Body of pancreas (tissue), 4 donors: ENCODE results near the gene TNS3. TPM values are rescaled to one million over a fixed set of nuclear protein-coding genes. Genes with fewer than 3 reads are reported as not detected.

Experiments used
- ATAC-seq: fragments of 150-250 bp; one replicate; pipeline ENCODE4 v1.9.1; 2016
- DNase-seq, 4 donors: peaks; one replicate each; pipeline ENCODE4 v3.0.0-alpha.2; 2019
- H3K27ac ChIP-seq, 4 donors: fragments of 200-600 bp; sonication (generic); 1 replicate in 3 of 4; 2 replicates in 1 of 4; pipeline versions ENCODE4 v1.5.1 to v1.6.1; 2016 to 2019; ENCODE audit warnings: mild to moderate bottlenecking in 1 of 4, mixed read lengths in 1 of 4, moderate library complexity in 1 of 4
- H3K27me3 ChIP-seq, 2 donors: fragments of 200-600 bp; sonication (generic); one replicate each; pipeline ENCODE4 v1.6.0; 2016; ENCODE audit warnings: mild to moderate bottlenecking in 1 of 2
- H3K36me3 ChIP-seq, 2 donors: fragments of 200-600 bp; sonication (generic); replicated peaks in 1 of 2; 2 replicates each; pipeline ENCODE4 v1.5.1; 2016; ENCODE audit warnings: low read depth in 2 of 2; ENCODE audit not compliant: insufficient read depth in 1 of 2
- H3K4me1 ChIP-seq: fragments of 200-600 bp; sonication (generic); one replicate; pipeline ENCODE4 v1.6.0; 2016
- H3K4me3 ChIP-seq, 2 donors: fragments of 200-600 bp; sonication (generic); 1 replicate in 1 of 2; 2 replicates in 1 of 2; pipeline ENCODE4 v1.5.1; 2016 to 2019
- H3K9me3 ChIP-seq, 3 donors: fragments of 200-600 bp; sonication (generic); 1 replicate in 2 of 3; 2 replicates in 1 of 3; pipeline ENCODE4 v1.5.1; 2016
- POLR2A ChIP-seq, 3 donors: fragments of 450-650 bp; IDR thresholded peaks; one replicate each; pipeline ENCODE4 v1.6.1; 2016; ENCODE audit warnings: antibody characterized with exemption in 3 of 3, mild to moderate bottlenecking in 2 of 3
- WGBS, 2 donors: methylation state at CpG; one replicate each; pipeline ENCODE4 v1.1.5; 2017; 5-methylcytosine and 5-hydroxymethylcytosine counted together
- intact Hi-C: fragments of 100-400 bp; cut with DNase I; formaldehyde crosslinking; loops from one replicate; pipeline ENCODE4 v1.15.1; 2023
- total RNA-seq, 2 donors: library from RNA; depleted of rRNA; stranded (reverse); fragments of >200 nt; gene quantifications; one replicate each; pipeline ENCODE4 v1.1.0, GENCODE V29; 2016
- TF ChIP-seq, protein P1 (sequence below), 7 experiments: fragments of 450-650 bp in 4 of 7; fragments of 200-600 bp in 3 of 7; sonication (generic) in 3 of 7; IDR thresholded peaks; one replicate each; pipeline ENCODE4 v1.5.1; 2016 to 2019; ENCODE audit warnings: antibody characterized with exemption in 7 of 7

Gene TNS3
- total RNA-seq, 2 donors from 2014 or later, result 100 to 265 TPM

DNA sequence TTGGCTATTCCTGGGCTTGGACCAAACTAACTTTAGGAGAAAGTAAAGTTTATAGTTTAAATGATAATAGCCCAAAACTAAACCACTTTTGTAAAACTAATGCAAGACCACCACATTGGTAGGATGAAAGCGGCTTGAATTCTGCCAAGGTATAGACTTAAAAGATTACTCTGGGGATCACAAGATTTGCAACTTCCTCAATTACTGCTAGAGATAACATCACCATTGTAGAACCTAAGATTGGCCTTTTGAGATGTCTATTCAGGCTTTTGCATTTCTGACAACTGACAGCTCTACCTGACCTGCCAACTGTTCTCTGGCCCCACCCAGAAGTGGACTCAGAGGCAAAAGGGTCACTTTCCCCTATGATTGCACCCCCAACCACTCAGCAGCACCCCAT is 162.4 kb downstream of the TNS3 start:
- H3K36me3 ChIP-seq, result peaks cover 6 to 37% of the 10 kb centered on the region in 2 donors

DNA sequence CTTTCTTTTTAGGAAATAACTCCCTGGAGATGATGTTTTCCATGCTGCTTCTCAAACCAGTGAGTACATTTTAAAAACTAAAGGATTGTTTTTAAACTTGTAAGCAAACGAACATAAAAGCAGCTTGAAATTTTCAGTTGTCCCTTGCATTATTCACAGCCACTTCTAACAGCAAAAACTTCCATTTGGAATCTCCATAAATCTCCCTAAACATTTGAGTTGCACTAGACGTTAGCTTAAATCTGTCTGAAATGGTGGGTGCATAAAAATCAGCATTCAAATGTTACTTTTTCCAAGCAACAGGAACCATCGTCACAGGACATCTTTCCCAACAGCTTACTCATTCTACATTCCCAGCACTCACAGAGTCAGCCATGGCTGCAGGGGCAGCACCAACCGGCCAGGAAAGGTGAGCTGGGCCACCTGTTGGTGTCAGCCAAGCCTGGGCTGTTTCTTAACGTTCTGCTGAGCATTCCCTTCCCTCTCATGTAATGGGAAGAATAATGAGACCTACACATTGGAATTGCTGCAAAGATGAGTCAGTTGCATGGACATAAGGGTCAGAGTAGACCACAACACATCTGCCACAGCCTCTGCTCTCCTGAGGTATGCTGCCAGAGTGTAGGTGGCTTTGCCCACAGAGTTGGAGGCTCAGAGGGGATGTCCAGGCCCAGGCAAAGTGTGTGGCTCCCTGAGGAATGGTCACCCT is 163.2 kb downstream of the TNS3 start:
- no peak for TF ChIP-seq POLR2A (IDR thresholded peaks at IDR 0.05)
- TF ChIP-seq, protein P1, sequence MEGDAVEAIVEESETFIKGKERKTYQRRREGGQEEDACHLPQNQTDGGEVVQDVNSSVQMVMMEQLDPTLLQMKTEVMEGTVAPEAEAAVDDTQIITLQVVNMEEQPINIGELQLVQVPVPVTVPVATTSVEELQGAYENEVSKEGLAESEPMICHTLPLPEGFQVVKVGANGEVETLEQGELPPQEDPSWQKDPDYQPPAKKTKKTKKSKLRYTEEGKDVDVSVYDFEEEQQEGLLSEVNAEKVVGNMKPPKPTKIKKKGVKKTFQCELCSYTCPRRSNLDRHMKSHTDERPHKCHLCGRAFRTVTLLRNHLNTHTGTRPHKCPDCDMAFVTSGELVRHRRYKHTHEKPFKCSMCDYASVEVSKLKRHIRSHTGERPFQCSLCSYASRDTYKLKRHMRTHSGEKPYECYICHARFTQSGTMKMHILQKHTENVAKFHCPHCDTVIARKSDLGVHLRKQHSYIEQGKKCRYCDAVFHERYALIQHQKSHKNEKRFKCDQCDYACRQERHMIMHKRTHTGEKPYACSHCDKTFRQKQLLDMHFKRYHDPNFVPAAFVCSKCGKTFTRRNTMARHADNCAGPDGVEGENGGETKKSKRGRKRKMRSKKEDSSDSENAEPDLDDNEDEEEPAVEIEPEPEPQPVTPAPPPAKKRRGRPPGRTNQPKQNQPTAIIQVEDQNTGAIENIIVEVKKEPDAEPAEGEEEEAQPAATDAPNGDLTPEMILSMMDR (IDR thresholded peaks at IDR 0.05), result no peak
- H3K27ac ChIP-seq, result no peak overlapping the region
- no peak overlapping the region for H3K4me3 ChIP-seq
- H3K9me3 ChIP-seq, result no peaks in the 10 kb centered on the region
- WGBS, 2 donors, result 54 to 59% methylated on average over 5 of the region's 5 CpGs
- peaks cover 13 to 37% of the 10 kb centered on the region in 2 donors for H3K36me3 ChIP-seq
- ATAC-seq, result no peak
- peak in 1 of 4 donors; percentile 4 for DNase-seq
- H3K27me3 ChIP-seq, result no peaks in the 10 kb centered on the region
- intact Hi-C loops, result no loop called here
- no peaks in the 10 kb centered on the region for H3K4me1 ChIP-seq

More for the DNA sequence above, 162.4 kb downstream of the TNS3 start:
- Histone ChIP-seq H3K27ac (no peak overlapping the region), H3K27me3 (no peaks in the 10 kb centered on the region), H3K4me3 (no peak overlapping the region), H3K4me1 (no peaks in the 10 kb centered on the region), H3K9me3 (no peaks in the 10 kb centered on the region)
- ATAC-seq (no peak), DNase-seq (no peak)
- TF ChIP-seq, protein P1 (IDR thresholded peaks at IDR 0.05), result no peak
- TF ChIP-seq POLR2A (IDR thresholded peaks at IDR 0.05), result no peak
- 95 to 100% methylated on average over 1 of the region's 1 CpG for WGBS, 2 donors
- intact Hi-C loops, result no loop called here

DNA sequence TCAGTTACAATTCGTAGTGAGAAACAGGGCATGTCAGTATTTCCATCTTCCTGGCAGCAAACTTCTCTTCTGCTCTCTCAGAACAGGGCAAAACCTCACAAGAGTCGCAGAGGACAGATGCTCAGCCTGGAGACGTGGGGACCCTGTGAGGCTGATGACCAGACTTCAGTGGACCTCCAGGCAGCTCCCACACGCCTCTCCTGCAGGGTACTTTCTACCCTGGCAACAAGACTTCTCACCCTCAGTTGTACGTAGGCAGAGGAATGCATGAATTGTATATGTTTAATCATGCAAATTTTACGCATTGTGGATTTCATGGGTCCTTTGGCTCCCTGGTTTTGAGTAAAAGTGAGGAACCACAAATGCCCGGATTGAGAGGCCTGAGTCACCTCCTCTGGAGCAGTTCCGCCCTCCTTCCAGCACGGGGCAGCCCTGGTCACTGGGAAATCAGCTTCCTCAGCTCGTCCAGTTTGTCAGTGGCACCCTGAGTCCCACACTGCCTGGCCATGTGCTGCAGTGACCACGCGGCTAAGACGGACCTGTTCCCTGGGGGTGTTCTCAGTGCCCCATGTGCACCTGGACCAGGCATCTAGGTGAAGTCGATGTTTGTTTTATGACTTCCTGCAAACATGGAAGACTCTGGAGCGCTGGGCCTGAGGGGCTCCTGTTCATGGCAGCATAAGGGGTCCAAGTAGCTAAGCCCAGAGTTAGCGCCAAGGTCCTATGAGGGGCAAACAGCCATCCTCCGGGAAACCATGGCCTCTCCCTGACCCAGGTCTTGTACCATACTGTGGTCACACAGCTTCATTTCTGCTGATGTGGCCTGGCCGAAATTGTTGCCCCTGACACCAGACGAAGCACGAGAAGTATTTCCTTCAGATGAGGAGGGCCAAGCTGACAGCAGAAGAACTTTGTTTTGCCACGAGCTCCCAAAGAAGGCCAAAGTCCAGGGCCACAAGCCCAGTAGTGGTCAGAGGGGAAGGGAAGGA is 165.1 kb downstream of the TNS3 start:
- Histone ChIP-seq H3K9me3 (no peaks in the 10 kb centered on the region), H3K36me3 (peaks cover 16 to 23% of the 10 kb centered on the region in 2 donors), H3K27me3 (no peaks in the 10 kb centered on the region), H3K4me3 (no peak overlapping the region), H3K4me1 (no peaks in the 10 kb centered on the region), H3K27ac (no peak overlapping the region)
- intact Hi-C loops, result no loop called here
- TF ChIP-seq POLR2A (IDR thresholded peaks at IDR 0.05), result no peak
- TF ChIP-seq, protein P1 (IDR thresholded peaks at IDR 0.05), result no peak
- DNase-seq (peak in 1 of 4 donors; percentile 10), ATAC-seq (no peak)
- WGBS, 2 donors, result 78 to 82% methylated on average over 8 to 21 of the region's 21 CpGs

DNA sequence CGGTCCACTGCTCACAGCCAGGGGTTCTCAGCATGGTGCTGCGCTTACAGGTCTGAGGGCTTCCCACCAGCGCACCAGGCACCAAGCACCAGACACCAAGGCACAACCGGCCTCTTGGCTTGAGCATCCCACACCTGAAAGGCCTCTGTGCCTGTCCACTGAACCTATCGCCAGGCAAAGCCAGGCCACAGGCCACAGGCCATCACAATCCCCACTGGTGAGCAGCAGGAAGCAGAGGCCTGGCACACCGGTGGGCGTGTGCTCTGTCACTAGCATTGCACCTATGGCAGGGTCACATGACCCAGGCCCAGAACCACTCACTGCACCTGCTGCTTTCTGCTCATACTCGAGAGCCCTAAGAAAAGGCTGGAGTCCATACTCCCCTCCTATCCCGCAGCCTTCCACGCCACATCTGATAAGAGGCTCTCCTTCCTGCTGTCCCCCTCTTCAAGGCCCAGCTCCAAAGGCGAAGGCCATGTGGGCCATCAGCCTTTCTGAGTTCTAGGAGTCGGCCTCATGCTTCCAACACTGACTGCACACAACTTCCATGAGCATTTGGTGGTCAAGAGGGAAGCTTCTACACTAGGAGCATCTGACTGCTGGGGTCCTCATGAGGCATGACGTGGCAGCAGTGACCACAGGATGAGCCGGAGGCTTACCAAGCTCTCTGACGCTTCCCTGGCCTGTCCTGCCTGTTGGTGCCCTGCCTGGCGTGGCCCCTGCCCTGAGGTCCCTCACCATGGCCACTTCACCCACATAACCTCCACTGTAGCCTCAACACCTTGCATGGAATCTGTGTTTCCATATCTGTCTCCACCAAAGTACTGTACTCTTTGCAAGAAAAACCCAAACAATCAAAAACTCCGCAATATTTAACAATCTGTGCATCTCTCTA is 166.3 kb downstream of the TNS3 start:
- Histone ChIP-seq H3K36me3 (peaks cover 24 to 28% of the 10 kb centered on the region in 2 donors), H3K9me3 (no peaks in the 10 kb centered on the region), H3K27me3 (no peaks in the 10 kb centered on the region), H3K4me3 (no peak overlapping the region), H3K27ac (no peak overlapping the region), H3K4me1 (no peaks in the 10 kb centered on the region)
- DNase-seq (peak in 1 of 4 donors; percentile 9), ATAC-seq (no peak)
- intact Hi-C loops, result no loop called here
- no peak for TF ChIP-seq POLR2A (IDR thresholded peaks at IDR 0.05)
- TF ChIP-seq, protein P1 (IDR thresholded peaks at IDR 0.05), result no peak
- WGBS, 2 donors, result 86 to 89% methylated on average over 9 to 16 of the region's 17 CpGs
